Measurements from ENCODE around the gene DIRAS3. TPM values are rescaled to one million over a fixed set of nuclear protein-coding genes. Genes with fewer than 3 reads are reported as not detected.
A peak's percentile ranks its signal among the peaks of the same experiment; 100 is the strongest.
"Not testable (repeated sequence)": the region's sequence is repeated elsewhere in the genome, so short reads cannot be mapped to it uniquely, and the experiment has no call there.

DIRAS3 gene
- total RNA-seq, 1 experiment from 2014 or later, result 1.9 TPM

DNA sequence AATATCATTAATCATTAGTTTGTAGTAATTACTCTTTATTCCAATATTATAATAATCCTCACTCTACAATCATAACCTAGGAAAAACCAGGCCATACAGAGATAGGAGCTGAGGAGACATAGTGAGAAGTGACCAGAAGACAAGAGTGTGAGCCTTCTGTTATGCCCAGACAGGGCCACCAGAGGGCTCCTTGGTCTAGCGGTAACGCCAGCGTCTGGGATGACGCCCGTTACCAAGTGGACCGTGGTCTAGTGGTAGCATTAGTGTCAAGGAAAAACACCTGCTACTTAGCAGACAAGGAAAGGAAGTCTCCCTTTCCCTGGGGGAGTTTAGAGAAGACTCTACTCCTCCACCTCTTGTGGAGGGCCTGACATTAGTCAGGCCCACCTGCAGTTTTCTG is 7.6 kb upstream of the DIRAS3 start:
- POLR2A ChIA-PET; H3K9me2 ChIP-seq (ENCODE audit: insufficient read depth); H3K9me3 ChIP-seq (ENCODE audit: control insufficient read depth in 1 of 2, insufficient read depth in 1 of 2, low read depth in 1 of 2, low read length in 2 of 2); H2AFZ ChIP-seq (ENCODE audit: low read depth, low read length, poor library complexity, severe bottlenecking); H3K9ac ChIP-seq (ENCODE audit: low read length); DNase-seq (ENCODE audit: low read depth, low spot score); BruUV-seq (replicated peaks); intact Hi-C loops (cut with micrococcal nuclease); H3K27ac ChIP-seq (ENCODE audit: low read depth, low read length); H3K36me3 ChIP-seq (ENCODE audit: control insufficient read depth in 1 of 2, insufficient read depth in 2 of 2, low read length in 2 of 2); H3K79me2 ChIP-seq (ENCODE audit: insufficient read depth, low read length); H4K20me1 ChIP-seq (ENCODE audit: insufficient read depth); H3K27me3 ChIP-seq (ENCODE audit: insufficient read depth, low read length); H3K4me2 ChIP-seq (ENCODE audit: low read length); ATAC-seq; CTCF ChIA-PET; H3K4me3 ChIP-seq (replicated peaks in 1 of 2; ENCODE audit: low read depth in 1 of 2, low read length in 2 of 2): not testable (repeated sequence)
- RAD21 ChIA-PET (ENCODE audit: low non-redundant PET in 1 of 2, low total read pairs in 2 of 2, uncharacterized antibody in 2 of 2, unreplicated experiment in 2 of 2), result interaction anchor here in 1 of 2 experiments (0.6 kb wide), 1 partner anchor 258 kb away, joined by 3 read pairs; no protein-coding TSS in a partner anchor
- peaks cover 2 to 10% of the 10 kb centered on the region in 2 experiments; a peak in 3 of 4 replicates for H3K4me1 ChIP-seq (ENCODE audit: control insufficient read depth in 1 of 2, insufficient read depth in 2 of 2, low read length in 2 of 2)
- TF ChIP-seq RAD21 (IDR thresholded peaks at IDR 0.05; ENCODE audit: low read depth) (peak; percentile 33), CTCF (IDR thresholded peaks at IDR 0.05 in 2 of 3, conservative IDR thresholded peaks at IDR 0.05 in 1 of 3; ENCODE audit: borderline replicate concordance in 1 of 3, insufficient read depth in 1 of 3, low read depth in 2 of 3, low read length in 2 of 3) (peak in 2 of 3 experiments; percentile 22 to 23; a peak in 2 of 6 replicates)

DNA sequence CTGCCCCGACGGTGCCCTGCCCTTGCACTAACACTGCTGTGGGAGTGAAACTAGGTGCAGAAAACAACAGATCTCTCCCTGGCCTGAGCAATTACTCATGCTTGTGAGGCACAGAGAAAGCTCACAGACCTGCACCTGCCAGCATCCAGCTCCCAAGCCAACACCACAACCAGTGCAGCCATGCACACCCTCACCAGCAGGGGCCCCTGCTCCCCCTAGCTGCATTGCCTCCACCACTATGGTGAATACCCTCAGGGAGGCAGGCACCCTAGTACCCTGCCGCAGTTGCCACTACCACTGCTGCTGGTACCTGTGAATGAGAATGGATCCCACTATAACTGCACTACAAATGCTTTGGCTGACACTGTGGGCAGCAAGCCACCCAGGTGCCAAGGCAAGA is 7.1 kb upstream of the DIRAS3 start:
- ChIA-PET POLR2A (no interaction called here), RAD21 (ENCODE audit: low non-redundant PET in 1 of 2, low total read pairs in 2 of 2, uncharacterized antibody in 2 of 2, unreplicated experiment in 2 of 2) (interaction anchor here (0.6 kb wide), 2 partner anchors 259 to 366 kb away, joined by 3 read pairs; no protein-coding TSS in a partner anchor), CTCF (no interaction called here)
- H3K9ac ChIP-seq (ENCODE audit: low read length), result no peak overlapping the region
- no peak overlapping the region for H3K4me3 ChIP-seq (replicated peaks in 1 of 2; ENCODE audit: low read depth in 1 of 2, low read length in 2 of 2)
- no peak overlapping the region for H3K27ac ChIP-seq (ENCODE audit: low read depth, low read length)
- H2AFZ ChIP-seq (ENCODE audit: low read depth, low read length, poor library complexity, severe bottlenecking), result no peak overlapping the region
- H3K4me2 ChIP-seq (ENCODE audit: low read length), result no peak overlapping the region
- peaks cover 2 to 10% of the 10 kb centered on the region in 2 experiments; a peak in 3 of 4 replicates for H3K4me1 ChIP-seq (ENCODE audit: control insufficient read depth in 1 of 2, insufficient read depth in 2 of 2, low read length in 2 of 2)
- no peaks in the 10 kb centered on the region for H3K79me2 ChIP-seq (ENCODE audit: insufficient read depth, low read length)
- H3K36me3 ChIP-seq (ENCODE audit: control insufficient read depth in 1 of 2, insufficient read depth in 2 of 2, low read length in 2 of 2), result no peaks in the 10 kb centered on the region
- ATAC-seq (peak; percentile 83), DNase-seq (ENCODE audit: low read depth, low spot score) (no peak)
- H3K27me3 ChIP-seq (ENCODE audit: insufficient read depth, low read length), result no peaks in the 10 kb centered on the region
- H3K9me2 ChIP-seq (ENCODE audit: insufficient read depth), result no peaks in the 10 kb centered on the region
- intact Hi-C loops (cut with micrococcal nuclease), result no loop called here
- no peaks in the 10 kb centered on the region for H3K9me3 ChIP-seq (ENCODE audit: control insufficient read depth in 1 of 2, insufficient read depth in 1 of 2, low read depth in 1 of 2, low read length in 2 of 2)
- H4K20me1 ChIP-seq (ENCODE audit: insufficient read depth), result no peaks in the 10 kb centered on the region
- BruUV-seq (replicated peaks), result no TSS peak
- TF ChIP-seq CTCF (IDR thresholded peaks at IDR 0.05 in 2 of 3, conservative IDR thresholded peaks at IDR 0.05 in 1 of 3; ENCODE audit: borderline replicate concordance in 1 of 3, insufficient read depth in 1 of 3, low read depth in 2 of 3, low read length in 2 of 3), result peak; percentile 10 to 28 (median 27); a peak in 1 of 6 replicates
- no peak for TF ChIP-seq JUND (IDR thresholded peaks at IDR 0.05)
